HepG2 (cell line): ENCODE results near the gene DFFA. TPM values are rescaled to one million over a fixed set of nuclear protein-coding genes. Genes with fewer than 3 reads are reported as not detected.

Source experiments
- ATF1 ChIP-seq: IDR thresholded peaks from 2 replicates; pipeline ENCODE4 v1.6.1; 2016; ENCODE audit warnings: mild to moderate bottlenecking, control low read depth
- BCL6 ChIP-seq: IDR thresholded peaks from 2 replicates; pipeline ENCODE4 v1.6.1; 2016; ENCODE audit warnings: missing genetic modification reagents, missing compliant biosample characterization
- CCAR2 ChIP-seq: fragments of 200-400 bp; formaldehyde crosslinking; optimal IDR thresholded peaks from 2 replicates; pipeline ENCODE3; 2018; ENCODE audit warnings: low read depth, mild to moderate bottlenecking, low read length, moderate library complexity
- HNF4A ChIP-seq: sonication (generic); formaldehyde crosslinking; IDR thresholded peaks from 2 replicates; pipeline ENCODE4 v1.4.0; 2020; ENCODE audit warnings: missing genetic modification reagents
- KMT2A ChIP-seq: sonication (generic); formaldehyde crosslinking; IDR thresholded peaks from 2 replicates; pipeline ENCODE4 v1.4.0; 2020; ENCODE audit warnings: missing genetic modification reagents
- MXI1 ChIP-seq: IDR thresholded peaks from 3 replicates; pipeline ENCODE4 v1.6.1; 2012; ENCODE audit warnings: low read depth, low read length, inconsistent platforms, borderline replicate concordance
- SAP130 ChIP-seq: IDR thresholded peaks from 2 replicates; pipeline ENCODE4 v1.6.1; 2016; ENCODE audit warnings: low read depth
- SMYD3 ChIP-seq: sonication (generic); formaldehyde crosslinking; IDR thresholded peaks from 2 replicates; pipeline ENCODE4 v1.8.1; 2023; ENCODE audit warnings: mild to moderate bottlenecking, missing genetic modification reagents
- SP2 ChIP-seq: sonication (generic); formaldehyde crosslinking; IDR thresholded peaks from 2 replicates; pipeline ENCODE4 v1.5.1; 2020; ENCODE audit warnings: mild to moderate bottlenecking, missing genetic modification reagents
- STAT5B ChIP-seq: sonication (generic); formaldehyde crosslinking; IDR thresholded peaks from 2 replicates; pipeline ENCODE4 v1.4.0; 2020; ENCODE audit warnings: missing genetic modification reagents
- TAF1 ChIP-seq: sonication (generic); formaldehyde crosslinking; IDR thresholded peaks from 2 replicates; pipeline ENCODE4 v1.4.0; 2020; ENCODE audit warnings: missing genetic modification reagents
- TRIM24 ChIP-seq: sonication (generic); formaldehyde crosslinking; IDR thresholded peaks from 2 replicates; pipeline ENCODE4 v1.8.0; 2022; ENCODE audit warnings: mild to moderate bottlenecking, missing genetic modification reagents
- XRCC5 ChIP-seq: fragments of 200-400 bp; formaldehyde crosslinking; optimal IDR thresholded peaks from 2 replicates; pipeline ENCODE3; 2017; ENCODE audit warnings: mild to moderate bottlenecking, low read length
- ZBTB20 ChIP-seq: sonication (generic); formaldehyde crosslinking; IDR thresholded peaks from 2 replicates; pipeline ENCODE4 v1.8.1; 2023; ENCODE audit warnings: missing genetic modification reagents, low read depth, mild to moderate bottlenecking, borderline replicate concordance
- ZFY ChIP-seq: sonication (generic); formaldehyde crosslinking; IDR thresholded peaks from 2 replicates; pipeline ENCODE4 v1.4.0; 2020; ENCODE audit warnings: missing genetic modification reagents
- ZIK1 ChIP-seq: sonication (generic); formaldehyde crosslinking; IDR thresholded peaks from 2 replicates; pipeline ENCODE4 v1.5.0; 2020; ENCODE audit warnings: mild to moderate bottlenecking, low read depth, missing genetic modification reagents, borderline replicate concordance
- ZNF264 ChIP-seq: sonication (generic); formaldehyde crosslinking; IDR thresholded peaks from 2 replicates; pipeline ENCODE4 v1.4.0; 2020; ENCODE audit warnings: missing genetic modification reagents
- ZNF44 ChIP-seq: sonication (generic); formaldehyde crosslinking; IDR thresholded peaks from 2 replicates; pipeline ENCODE4 v1.5.1; 2020; ENCODE audit warnings: mild to moderate bottlenecking, missing genetic modification reagents
- ZNF761 ChIP-seq: sonication (generic); formaldehyde crosslinking; conservative IDR thresholded peaks from 2 replicates; pipeline ENCODE4 v1.4.0; 2020; ENCODE audit warnings: mild to moderate bottlenecking, missing genetic modification reagents
- ZNF766 ChIP-seq: sonication (generic); formaldehyde crosslinking; IDR thresholded peaks from 2 replicates; pipeline ENCODE4 v1.5.0; 2020; ENCODE audit warnings: missing genetic modification reagents, borderline replicate concordance
- ZNF772 ChIP-seq: sonication (generic); formaldehyde crosslinking; IDR thresholded peaks from 2 replicates; pipeline ENCODE4 v1.5.0; 2020; ENCODE audit warnings: mild to moderate bottlenecking, missing genetic modification reagents
- polyA plus RNA-seq, 8 experiments: library from polyadenylated mRNA; depleted of rRNA in 3 of 8; stranded (reverse) in 7 of 8; unstranded in 1 of 8; fragments of >200 nt; fragmentation: Illumina TruSeq in 4 of 8; extraction: Trizol in 4 of 8; gene quantifications; 2 replicates each; pipeline versions ENCODE4 v1.2.1 to v1.2.3, GENCODE V29; 2011 to 2016; ENCODE audit warnings: low read depth in 4 of 8, missing spikeins in 1 of 8, mixed read lengths in 1 of 8; ENCODE audit not compliant: insufficient read depth in 1 of 8
- total RNA-seq, 5 experiments: library from RNA; depleted of rRNA; stranded (reverse); fragments of >200 nt; fragmentation: Illumina TruSeq; extraction: Trizol; gene quantifications; 2 replicates each; pipeline ENCODE4 v1.2.3, GENCODE V29; 2016; ENCODE audit warnings: low read depth in 1 of 5
- TF ChIP-seq, protein P1 (sequence below): sonication (generic); formaldehyde crosslinking; IDR thresholded peaks from 2 replicates; pipeline ENCODE4 v1.5.0; 2020; ENCODE audit warnings: missing genetic modification reagents
- TF ChIP-seq, protein P2 (sequence below): sonication (generic); formaldehyde crosslinking; IDR thresholded peaks from 2 replicates; pipeline ENCODE4 v1.4.0; 2020; ENCODE audit warnings: mild to moderate bottlenecking, missing genetic modification reagents
- TF ChIP-seq, protein P3 (sequence below): sonication (generic); formaldehyde crosslinking; IDR thresholded peaks from 2 replicates; pipeline ENCODE4 v1.4.0; 2020; ENCODE audit warnings: missing genetic modification reagents
- TF ChIP-seq, protein P4 (sequence below): sonication (generic); formaldehyde crosslinking; IDR thresholded peaks from 2 replicates; pipeline ENCODE4 v1.4.0; 2020; ENCODE audit warnings: missing genetic modification reagents
- TF ChIP-seq, protein P5 (sequence below): sonication (generic); formaldehyde crosslinking; IDR thresholded peaks from 2 replicates; pipeline ENCODE4 v1.8.0; 2023; ENCODE audit warnings: mild to moderate bottlenecking, missing genetic modification reagents

Gene DFFA
- total and polyA plus RNA-seq, 2 of the 13 experiments (the other 11 are each of a cell fraction or from before 2014, with no cell fraction given), result 16.5 to 33.9 TPM

DNA sequence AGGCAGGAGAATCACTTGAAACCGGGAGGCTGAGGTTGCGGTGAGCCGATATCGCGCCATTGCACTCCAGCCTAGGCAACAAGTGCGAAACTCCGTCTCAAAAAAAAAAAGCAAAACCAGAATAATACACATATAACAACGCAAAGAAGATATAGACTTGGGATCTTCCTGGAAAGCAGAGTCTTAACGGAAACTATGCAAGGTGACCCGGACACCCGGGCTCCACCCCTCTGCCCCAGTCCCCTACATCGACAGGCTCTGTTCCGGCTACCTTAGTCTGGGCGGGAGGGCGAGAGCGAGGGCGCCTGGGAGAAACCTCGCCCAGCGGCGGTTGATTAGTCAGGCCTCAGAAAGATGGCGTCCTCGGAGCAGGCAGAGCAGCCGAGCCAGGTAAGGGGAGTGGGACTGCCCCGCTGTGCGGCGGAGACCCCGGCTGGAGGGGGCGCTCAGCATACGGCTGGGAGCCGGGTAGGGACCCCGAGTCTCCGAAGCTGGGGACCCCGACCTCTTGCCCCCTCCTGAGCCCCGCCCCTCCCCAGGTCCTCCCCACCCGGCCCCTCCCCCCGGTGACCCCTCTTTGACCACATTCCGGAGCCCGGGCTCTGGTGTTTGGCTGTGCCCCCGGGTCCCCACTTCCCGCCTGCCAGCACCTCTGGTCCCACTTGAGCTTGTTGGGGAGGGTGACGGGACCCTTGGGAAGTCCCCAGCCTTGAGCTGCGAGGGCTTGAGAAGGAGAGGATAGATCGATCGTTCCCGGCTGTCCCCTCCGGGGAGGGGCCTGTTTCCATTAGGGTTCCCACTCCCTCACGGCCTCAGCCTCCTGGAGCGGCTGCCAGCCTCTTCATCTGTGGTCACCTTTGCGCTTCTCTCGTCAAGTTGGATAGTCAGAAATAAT is 2.5 kb upstream of the DFFA start, which contains the start of gene PEX14 (continued):
- TF ChIP-seq, protein P1, sequence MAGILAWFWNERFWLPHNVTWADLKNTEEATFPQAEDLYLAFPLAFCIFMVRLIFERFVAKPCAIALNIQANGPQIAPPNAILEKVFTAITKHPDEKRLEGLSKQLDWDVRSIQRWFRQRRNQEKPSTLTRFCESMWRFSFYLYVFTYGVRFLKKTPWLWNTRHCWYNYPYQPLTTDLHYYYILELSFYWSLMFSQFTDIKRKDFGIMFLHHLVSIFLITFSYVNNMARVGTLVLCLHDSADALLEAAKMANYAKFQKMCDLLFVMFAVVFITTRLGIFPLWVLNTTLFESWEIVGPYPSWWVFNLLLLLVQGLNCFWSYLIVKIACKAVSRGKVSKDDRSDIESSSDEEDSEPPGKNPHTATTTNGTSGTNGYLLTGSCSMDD (CRISPR knock-in tag), result no peak
- TF ChIP-seq, protein P2, sequence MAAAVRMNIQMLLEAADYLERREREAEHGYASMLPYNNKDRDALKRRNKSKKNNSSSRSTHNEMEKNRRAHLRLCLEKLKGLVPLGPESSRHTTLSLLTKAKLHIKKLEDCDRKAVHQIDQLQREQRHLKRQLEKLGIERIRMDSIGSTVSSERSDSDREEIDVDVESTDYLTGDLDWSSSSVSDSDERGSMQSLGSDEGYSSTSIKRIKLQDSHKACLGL (CRISPR knock-in tag), result 0 out of 2 replicates have a peak, but pooled peaks have one; percentile 29
- TF ChIP-seq SP2 (CRISPR knock-in tag) (no peak), TRIM24 (CRISPR knock-in tag) (no peak), SAP130 (CRISPR knock-in tag) (peak; percentile 82), BCL6 (peak; percentile 91), ZFY (peak; percentile 84), ATF1 (no peak), ZNF264 (CRISPR knock-in tag) (0 out of 2 replicates have a peak, but pooled peaks have one; percentile 30), SMYD3 (0 out of 2 replicates have a peak, but pooled peaks have one; percentile 49), ZNF761 (no peak), STAT5B (no peak), ZIK1 (CRISPR knock-in tag) (no peak), CCAR2 (no peak), ZBTB20 (peak; percentile 82; the same call in 1 of the 2 replicates), XRCC5 (peak; percentile 100), HNF4A (CRISPR knock-in tag) (peak; percentile 56), TAF1 (CRISPR knock-in tag) (peak; percentile 93), MXI1 (peak; percentile 61; the same call in 1 of the 3 replicates), KMT2A (CRISPR knock-in tag) (peak; percentile 89), ZNF772 (peak; percentile 19; the same call in 1 of the 2 replicates), ZNF44 (CRISPR knock-in tag) (0 out of 2 replicates have a peak, but pooled peaks have one; percentile 60), ZNF766 (CRISPR knock-in tag) (peak; percentile 86; the same call in 1 of the 2 replicates)
- TF ChIP-seq, protein P3, sequence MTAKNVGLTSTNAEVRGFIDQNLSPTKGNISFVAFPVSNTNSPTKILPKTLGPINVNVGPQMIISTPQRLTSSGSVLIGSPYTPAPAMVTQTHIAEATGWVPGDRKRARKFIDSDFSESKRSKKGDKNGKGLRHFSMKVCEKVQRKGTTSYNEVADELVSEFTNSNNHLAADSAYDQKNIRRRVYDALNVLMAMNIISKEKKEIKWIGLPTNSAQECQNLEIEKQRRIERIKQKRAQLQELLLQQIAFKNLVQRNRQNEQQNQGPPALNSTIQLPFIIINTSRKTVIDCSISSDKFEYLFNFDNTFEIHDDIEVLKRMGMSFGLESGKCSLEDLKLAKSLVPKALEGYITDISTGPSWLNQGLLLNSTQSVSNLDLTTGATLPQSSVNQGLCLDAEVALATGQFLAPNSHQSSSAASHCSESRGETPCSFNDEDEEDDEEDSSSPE (CRISPR knock-in tag), result peak; percentile 69
- TF ChIP-seq, protein P4, sequence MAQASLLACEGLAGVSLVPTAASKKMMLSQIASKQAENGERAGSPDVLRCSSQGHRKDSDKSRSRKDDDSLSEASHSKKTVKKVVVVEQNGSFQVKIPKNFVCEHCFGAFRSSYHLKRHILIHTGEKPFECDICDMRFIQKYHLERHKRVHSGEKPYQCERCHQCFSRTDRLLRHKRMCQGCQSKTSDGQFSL (CRISPR knock-in tag), result peak; percentile 71; the same call in 1 of the 2 replicates
- TF ChIP-seq, protein P5, sequence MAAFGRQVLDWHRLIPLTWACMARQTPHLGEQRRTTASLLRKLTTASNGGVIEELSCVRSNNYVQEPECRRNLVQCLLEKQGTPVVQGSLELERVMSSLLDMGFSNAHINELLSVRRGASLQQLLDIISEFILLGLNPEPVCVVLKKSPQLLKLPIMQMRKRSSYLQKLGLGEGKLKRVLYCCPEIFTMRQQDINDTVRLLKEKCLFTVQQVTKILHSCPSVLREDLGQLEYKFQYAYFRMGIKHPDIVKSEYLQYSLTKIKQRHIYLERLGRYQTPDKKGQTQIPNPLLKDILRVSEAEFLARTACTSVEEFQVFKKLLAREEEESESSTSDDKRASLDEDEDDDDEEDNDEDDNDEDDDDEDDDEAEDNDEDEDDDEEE, result peak; percentile 62; the same call in 1 of the 2 replicates
